ENCODE data around the gene TMEM236. TPM values are rescaled to one million over a fixed set of nuclear protein-coding genes. Genes with fewer than 3 reads are reported as not detected.

TMEM236 gene
- total and polyA plus RNA-seq, 9 of the 15 experiments (the other 6 are each of a cell fraction or from before 2014, with no cell fraction given) = 0.04 to 0.13 (median 0.04) TPM; not detected in 4

GRCh38 chr10:17771017-17771416, 19.0 kb downstream of the TMEM236 start:
- FAIRE-seq = no peak
- WGBS (ENCODE audit: insufficient coverage, low coverage, missing lambda C conversion rate) = 28% methylated on average over 4 of the region's 4 CpGs
- no peaks in the 10 kb centered on the region for H3K79me2 ChIP-seq (ENCODE audit: control insufficient read depth, insufficient read depth, low read length)
- no peak overlapping the region for H3K27ac ChIP-seq (ENCODE audit: extremely low read depth, low read depth, low read length)
- in situ Hi-C loops (cut with MboI) = no loop called here
- no peaks in the 10 kb centered on the region; a peak in 1 of 5 replicates for H3K4me1 ChIP-seq (replicated peaks in 1 of 2; ENCODE audit: control insufficient read depth in 2 of 2, insufficient read depth in 2 of 2, low read length in 2 of 2)
- no peak overlapping the region for H2AFZ ChIP-seq (ENCODE audit: low read depth, low read length)
- intact Hi-C loops (cut with micrococcal nuclease) = no loop called here
- no peaks in the 10 kb centered on the region for H3K9me3 ChIP-seq (replicated peaks; ENCODE audit: control insufficient read depth, insufficient read depth, low read depth, low read length)
- H3K9ac ChIP-seq (ENCODE audit: insufficient read depth in 1 of 2, low read depth in 2 of 2, low read length in 2 of 2) = no peak overlapping the region
- ChIA-PET POLR2A (no interaction called here), CTCF (ENCODE audit: low intra/inter-chr PET ratio) (no interaction called here)
- peaks cover 0 to 8% of the 10 kb centered on the region in 2 experiments; a peak in 3 of 5 replicates for H3K27me3 ChIP-seq (ENCODE audit: control insufficient read depth in 2 of 2, insufficient read depth in 2 of 2, low read length in 2 of 2)
- H3K4me2 ChIP-seq (ENCODE audit: insufficient read depth, low read length) = no peak overlapping the region
- ATAC-seq = no peak
- TF ChIP-seq MIER1 (IDR thresholded peaks at IDR 0.05; ENCODE audit: low read depth) (no peak), RBM25 (IDR thresholded peaks at IDR 0.05; ENCODE audit: low read depth, low read length, severe bottlenecking) (no peak), ZNF431 (CRISPR knock-in tag; IDR thresholded peaks at IDR 0.05) (no peak), ZNF512 (tag; IDR thresholded peaks at IDR 0.05) (no peak), TRIM24 (IDR thresholded peaks at IDR 0.05) (no peak), HDAC3 (IDR thresholded peaks at IDR 0.05; ENCODE audit: borderline replicate concordance, partially characterized antibody) (no peak), PKNOX1 (IDR thresholded peaks at IDR 0.05) (no peak), CHD4 (IDR thresholded peaks at IDR 0.05; ENCODE audit: insufficient read depth, insufficient replicate concordance, low read depth, low read length, poor library complexity, severe bottlenecking) (no peak), ZBTB12 (CRISPR knock-in tag; IDR thresholded peaks at IDR 0.05) (no peak), TCFL5 (CRISPR knock-in tag; conservative IDR thresholded peaks at IDR 0.05) (no peak), ZBTB8A (IDR thresholded peaks at IDR 0.05; ENCODE audit: partially characterized antibody) (no peak), DNMT1 (IDR thresholded peaks at IDR 0.05) (no peak), TRIM28 (IDR thresholded peaks at IDR 0.05) (no peak)
- H3K9me1 ChIP-seq (ENCODE audit: control insufficient read depth, insufficient read depth, low read length) = no peaks in the 10 kb centered on the region
- no peak for DNase-seq (ENCODE audit: extremely low read depth in 1 of 4, low spot score in 3 of 4)
- no peak overlapping the region for H3K4me3 ChIP-seq
- no peaks in the 10 kb centered on the region for H3K36me3 ChIP-seq (ENCODE audit: control insufficient read depth, insufficient read depth, low read length)
- no peaks in the 10 kb centered on the region for H4K20me1 ChIP-seq (replicated peaks; ENCODE audit: control insufficient read depth, insufficient read depth, low read length)
- BruUV-seq (replicated peaks) = no TSS peak
